H1 (cell line): ENCODE measurements around the gene SSTR4. TPM values are rescaled to one million over a fixed set of nuclear protein-coding genes. Genes with fewer than 3 reads are reported as not detected.

Source experiments
- CTCF ChIA-PET: fragments of 300-600 bp; sonication (Branson Sonifier 250); formaldehyde crosslinking; loops from one replicate; lab custom pipeline; 2021; ENCODE audit not compliant: partially characterized antibody; lab: Charles Lee
- POLR2A ChIA-PET: fragments of 300-600 bp; sonication (Branson Sonifier 250); formaldehyde crosslinking; loops from one replicate; lab custom pipeline; 2021; ENCODE audit warnings: inconsistent platforms; ENCODE audit not compliant: partially characterized antibody; lab: Charles Lee
- DNase-seq, 2 experiments: peaks; one replicate each; pipeline versions ENCODE4 v3.0.0 to v3.0.0-alpha.2; 2010 to 2022; ENCODE audit warnings: low spot score in 2 of 2, low read depth in 1 of 2, mixed read lengths in 1 of 2
- FAIRE-seq: peaks from 2 replicates; lab custom pipeline; 2011; peaks lifted over from hg19 to GRCh38; lab: Jason Lieb, UNC
- H2AFZ ChIP-seq: 2 replicates; pipeline ENCODE4 v1.8.1; 2012; ENCODE audit warnings: low read length, inconsistent platforms
- H2AK5ac ChIP-seq: 2 replicates; pipeline ENCODE4 v1.6.1; 2013; ENCODE audit warnings: low read depth, low read length
- H2BK120ac ChIP-seq: replicated peaks from 2 replicates; pipeline ENCODE3; 2013; ENCODE audit warnings: low read depth, low read length, inconsistent platforms
- H2BK12ac ChIP-seq: 2 replicates; pipeline ENCODE4 v1.6.1; 2013; ENCODE audit warnings: low read depth, low read length
- H2BK15ac ChIP-seq: 2 replicates; pipeline ENCODE4 v1.6.1; 2013; ENCODE audit warnings: low read length
- H2BK20ac ChIP-seq: 2 replicates; pipeline ENCODE4 v1.6.1; 2013; ENCODE audit warnings: low read length
- H2BK5ac ChIP-seq: 2 replicates; pipeline ENCODE4 v1.6.1; 2013; ENCODE audit warnings: low read depth, low read length
- H3K14ac ChIP-seq: 2 replicates; pipeline ENCODE4 v1.6.1; 2013; ENCODE audit warnings: inconsistent platforms; ENCODE audit not compliant: insufficient read length
- H3K18ac ChIP-seq: 2 replicates; pipeline ENCODE4 v1.6.1; 2013; ENCODE audit warnings: low read length; ENCODE audit errors: extremely low read depth
- H3K23ac ChIP-seq: 2 replicates; pipeline ENCODE4 v1.6.1; 2013; ENCODE audit warnings: inconsistent platforms; ENCODE audit not compliant: insufficient read length
- H3K23me2 ChIP-seq: 2 replicates; pipeline ENCODE4 v1.6.1; 2013; ENCODE audit warnings: low read depth, low read length
- H3K27ac ChIP-seq: 2 replicates; pipeline ENCODE4 v1.6.1; 2011; ENCODE audit warnings: low read depth, low read length, inconsistent platforms
- H3K27me3 ChIP-seq, 4 experiments: replicated peaks in 1 of 4; 1 replicate in 1 of 4; 2 replicates in 3 of 4; pipeline versions ENCODE4 v1.6.1 to v1.8.1; 2011 to 2013; ENCODE audit warnings: low read length in 3 of 4, mild to moderate bottlenecking in 3 of 4, inconsistent platforms in 2 of 4, mixed read lengths in 2 of 4, moderate library complexity in 1 of 4; ENCODE audit not compliant: control insufficient read depth in 3 of 4, insufficient read depth in 3 of 4; ENCODE audit errors: extremely low read depth in 1 of 4
- H3K36me3 ChIP-seq, 4 experiments: 2 replicates each; pipeline versions ENCODE4 v1.6.1 to v1.8.1; 2011 to 2013; ENCODE audit warnings: mild to moderate bottlenecking in 4 of 4, low read length in 3 of 4, moderate library complexity in 2 of 4, control low read depth in 1 of 4, inconsistent platforms in 1 of 4; ENCODE audit not compliant: insufficient read depth in 4 of 4, control insufficient read depth in 2 of 4
- H3K4ac ChIP-seq: replicated peaks from 2 replicates; pipeline ENCODE3; 2013; ENCODE audit warnings: low read length, low read depth, mixed read lengths, inconsistent platforms; ENCODE audit not compliant: insufficient read length
- H3K4me1 ChIP-seq, 4 experiments: replicated peaks in 1 of 4; 1 replicate in 1 of 4; 2 replicates in 3 of 4; pipeline versions ENCODE4 v1.6.1 to v1.8.1; 2011 to 2013; ENCODE audit warnings: low read length in 3 of 4, inconsistent platforms in 2 of 4, mixed read lengths in 1 of 4; ENCODE audit not compliant: insufficient read depth in 4 of 4, control insufficient read depth in 3 of 4
- H3K4me2 ChIP-seq, 2 experiments: 2 replicates each; pipeline versions ENCODE4 v1.6.1 to v1.8.1; 2011 to 2013; ENCODE audit warnings: low read depth in 2 of 2, low read length in 2 of 2, control low read depth in 1 of 2, inconsistent platforms in 1 of 2, mild to moderate bottlenecking in 1 of 2; ENCODE audit not compliant: insufficient read depth in 1 of 2
- H3K4me3 ChIP-seq, 4 experiments: fragments of 200-600, 300-600 bp in 1 of 4; sonication (generic), shearing (Covaris generic), sonication (Bioruptor Twin) in 1 of 4; 2 replicates each; pipeline versions ENCODE4 v1.5.1 to v1.8.1; 2011 to 2016; ENCODE audit warnings: low read length in 4 of 4, low read depth in 3 of 4, control low read depth in 2 of 4, inconsistent platforms in 2 of 4, mild to moderate bottlenecking in 2 of 4, mixed read lengths in 1 of 4, moderate library complexity in 1 of 4; ENCODE audit not compliant: insufficient read depth in 2 of 4; ENCODE audit errors: extremely low read depth in 1 of 4
- H3K56ac ChIP-seq: replicated peaks from 2 replicates; pipeline ENCODE3; 2013; ENCODE audit warnings: low read depth, mild to moderate bottlenecking, mixed read lengths, low read length, inconsistent platforms; ENCODE audit not compliant: insufficient read length
- H3K79me1 ChIP-seq: 2 replicates; pipeline ENCODE4 v1.6.1; 2013; ENCODE audit warnings: low read depth, low read length, control low read depth
- H3K79me2 ChIP-seq, 2 experiments: 2 replicates each; pipeline versions ENCODE4 v1.6.1 to v1.8.1; 2012 to 2013; ENCODE audit warnings: low read length in 2 of 2, mild to moderate bottlenecking in 2 of 2, inconsistent platforms in 1 of 2; ENCODE audit not compliant: insufficient read depth in 2 of 2, control insufficient read depth in 1 of 2
- H3K9ac ChIP-seq, 4 experiments: replicated peaks in 1 of 4; 1 replicate in 1 of 4; 2 replicates in 3 of 4; pipeline versions ENCODE4 v1.6.1 to v1.8.1; 2011 to 2013; ENCODE audit warnings: low read depth in 3 of 4, low read length in 3 of 4, control low read depth in 2 of 4, mild to moderate bottlenecking in 2 of 4, moderate library complexity in 2 of 4, inconsistent platforms in 1 of 4; ENCODE audit errors: extremely low read depth in 1 of 4
- H3K9me3 ChIP-seq, 2 experiments: 2 replicates each; pipeline versions ENCODE4 v1.6.1 to v1.8.1; 2012 to 2013; ENCODE audit warnings: mild to moderate bottlenecking in 2 of 2, moderate library complexity in 2 of 2, control low read depth in 1 of 2, inconsistent platforms in 1 of 2, low read depth in 1 of 2, low read length in 1 of 2, mixed read lengths in 1 of 2; ENCODE audit not compliant: insufficient read depth in 2 of 2
- H4K20me1 ChIP-seq, 2 experiments: replicated peaks in 1 of 2; 2 replicates each; pipeline versions ENCODE3 to v1.8.1; 2011 to 2013; ENCODE audit warnings: inconsistent platforms in 2 of 2, low read length in 2 of 2, mild to moderate bottlenecking in 1 of 2; ENCODE audit not compliant: insufficient read depth in 2 of 2, control insufficient read depth in 1 of 2
- H4K5ac ChIP-seq: 2 replicates; pipeline ENCODE4 v1.6.1; 2013; ENCODE audit warnings: low read length, low read depth, mixed read lengths, inconsistent platforms; ENCODE audit not compliant: insufficient read length
- H4K8ac ChIP-seq: 2 replicates; pipeline ENCODE4 v1.8.0; 2013; ENCODE audit warnings: mild to moderate bottlenecking, moderate library complexity, low read length, inconsistent platforms; ENCODE audit not compliant: insufficient read depth; ENCODE audit errors: extremely low read depth
- H4K91ac ChIP-seq: replicated peaks from 2 replicates; pipeline ENCODE3; 2013; ENCODE audit warnings: low read length, mixed read lengths, inconsistent platforms; ENCODE audit not compliant: insufficient read length
- BCL11A ChIP-seq, 2 experiments: IDR thresholded peaks; one replicate each; pipeline ENCODE4 v1.6.1; 2011; ENCODE audit warnings: low read depth in 2 of 2, low read length in 2 of 2, mild to moderate bottlenecking in 2 of 2
- CBX5 ChIP-seq: fragments of 300-800, 300-1000 bp; sonication (generic); IDR thresholded peaks from 2 replicates; pipeline ENCODE4 v1.7.1; 2016; ENCODE audit warnings: antibody characterized with exemption, low read length, low read depth
- CBX8 ChIP-seq: fragments of 300-800, 300-1000 bp; sonication (generic); IDR thresholded peaks from 2 replicates; pipeline ENCODE4 v1.7.1; 2016; ENCODE audit warnings: low read depth, low read length, borderline replicate concordance
- CEBPB ChIP-seq: IDR thresholded peaks from 2 replicates; pipeline ENCODE4 v1.6.1; 2012; ENCODE audit warnings: low read depth, low read length
- CTBP2 ChIP-seq: IDR thresholded peaks from 2 replicates; pipeline ENCODE4 v1.7.0; 2011; ENCODE audit warnings: borderline replicate concordance, mild to moderate bottlenecking, moderate library complexity, mixed read lengths, low read length; ENCODE audit not compliant: insufficient read depth, insufficient read length
- EGR1 ChIP-seq: IDR thresholded peaks from 2 replicates; pipeline ENCODE4 v1.6.1; 2011; ENCODE audit warnings: low read depth, low read length, borderline replicate concordance
- KDM1A ChIP-seq: fragments of 200-600, 300-600 bp; sonication (generic); IDR thresholded peaks from 2 replicates; pipeline ENCODE4 v1.7.1; 2016; ENCODE audit warnings: mild to moderate bottlenecking, low read length, borderline replicate concordance
- NRF1 ChIP-seq: IDR thresholded peaks from 2 replicates; pipeline ENCODE4 v1.6.1; 2011; ENCODE audit warnings: mild to moderate bottlenecking, low read depth, low read length, improper control_type of control experiment
- RAD21 ChIP-seq, 2 experiments: IDR thresholded peaks in 1 of 2; conservative IDR thresholded peaks in 1 of 2; 2 replicates each; pipeline ENCODE4 v1.6.1; 2011; ENCODE audit warnings: low read depth in 2 of 2, low read length in 2 of 2, improper control_type of control experiment in 1 of 2, inconsistent platforms in 1 of 2, mild to moderate bottlenecking in 1 of 2, moderate library complexity in 1 of 2
- RNF2 ChIP-seq: fragments of 200-900, 300-1000 bp; sonication (generic); IDR thresholded peaks from 2 replicates; pipeline ENCODE4 v1.7.1; 2016; ENCODE audit warnings: borderline replicate concordance, low read depth, mild to moderate bottlenecking, antibody characterized with exemption, low read length; ENCODE audit not compliant: poor library complexity, severe bottlenecking; ENCODE audit errors: missing control alignments
- SIX5 ChIP-seq: IDR thresholded peaks from 2 replicates; pipeline ENCODE4 v1.6.1; 2011; ENCODE audit warnings: mild to moderate bottlenecking, low read depth, low read length
- TAF1 ChIP-seq: IDR thresholded peaks from 2 replicates; pipeline ENCODE4 v1.6.1; 2011; ENCODE audit warnings: mild to moderate bottlenecking, low read depth, low read length
- TAF7 ChIP-seq: optimal IDR thresholded peaks from 2 replicates; pipeline ENCODE3; 2011; ENCODE audit warnings: low read depth, mild to moderate bottlenecking, inconsistent platforms, low read length, moderate library complexity, borderline replicate concordance
- YY1 ChIP-seq: IDR thresholded peaks from 2 replicates; pipeline ENCODE4 v1.6.1; 2011; ENCODE audit warnings: low read depth, mild to moderate bottlenecking, low read length
- WGBS, 2 experiments: shearing (Covaris generic) in 1 of 2; methylation state at CpG; one replicate each; pipeline versions ENCODE4 v1.1.6 to v1.1.7; 2013 to 2015; ENCODE audit warnings: low lambda C conversion rate in 2 of 2, mixed read lengths in 2 of 2, inconsistent platforms in 1 of 2, low coverage in 1 of 2, missing lambda C conversion rate in 1 of 2; ENCODE audit not compliant: insufficient replicate concordance in 2 of 2, insufficient coverage in 1 of 2, insufficient read length in 1 of 2; ENCODE audit errors: extremely low coverage in 1 of 2, missing lambda C conversion rate in 1 of 2; 5-methylcytosine and 5-hydroxymethylcytosine counted together
- polyA plus RNA-seq, 7 experiments: library from polyadenylated mRNA; depleted of rRNA in 3 of 7; stranded (reverse) in 5 of 7; unstranded in 2 of 7; fragments of >200 nt in 5 of 7; fragments of 200-250 nt in 2 of 7; gene quantifications; 1 replicate in 5 of 7; 2 replicates in 1 of 7; 4 replicates in 1 of 7; pipeline versions ENCODE4 v1.2.1 to v1.2.3, GENCODE V29; 2011 to 2013; ENCODE audit warnings: missing spikeins in 2 of 7, mixed read lengths in 2 of 7
- total RNA-seq: library from RNA; stranded (reverse); fragmentation: NEBNext Ultra II Directional; extraction: Animal tissue kit (Norgen Biotek cat#: 25700); gene quantifications from 2 replicates; pipeline ENCODE4 v1.2.1, GENCODE V29; 2021

Gene SSTR4
- total and polyA plus RNA-seq, 2 of the 8 experiments (the other 6 are each of a cell fraction or from before 2014, with no cell fraction given), result 0.05 TPM; not detected in 1

GRCh38 chr20:23007462-23007861, 27.6 kb upstream of the SSTR4 start:
- Histone ChIP-seq H2AK5ac (no peak overlapping the region), H2AFZ (no peak overlapping the region), H2BK20ac (no peak overlapping the region), H3K23me2 (no peaks in the 10 kb centered on the region), H3K27ac (no peak overlapping the region), H3K18ac (no peak overlapping the region), H2BK5ac (no peak overlapping the region), H3K9me3 (no peaks in the 10 kb centered on the region), H3K4me1 (peaks cover 0 to 4% (median 3%) of the 10 kb centered on the region in 4 experiments; a peak in 3 of 7 replicates), H3K27me3 (no peaks in the 10 kb centered on the region), H2BK12ac (no peak overlapping the region), H3K4me3 (no peak overlapping the region), H3K79me2 (no peaks in the 10 kb centered on the region), H3K79me1 (no peaks in the 10 kb centered on the region), H4K20me1 (no peaks in the 10 kb centered on the region), H4K8ac (no peak overlapping the region), H3K9ac (no peak overlapping the region), H3K4me2 (0 out of 4 replicates have a peak overlapping the region, but pooled peaks of 1 of the 2 experiments have one; percentile 38), H3K56ac (no peak overlapping the region), H4K91ac (no peak overlapping the region), H3K23ac (no peak overlapping the region), H3K14ac (no peak overlapping the region), H2BK120ac (no peak overlapping the region), H3K36me3 (no peaks in the 10 kb centered on the region), H4K5ac (no peak overlapping the region), H3K4ac (no peak overlapping the region), H2BK15ac (no peak overlapping the region; the same call in 1 of the 2 replicates)
- FAIRE-seq (no peak), DNase-seq (no peak)
- POLR2A ChIA-PET, result no interaction called here
- CTCF ChIA-PET, result interaction anchor here (1.1 kb wide), 1 partner anchor 11 kb away, joined by 3 read pairs; no protein-coding TSS in a partner anchor
- WGBS, 2 experiments, result 73% methylated on average over 3 of the region's 3 CpGs; no CpG with 5 or more reads in 1 of the 2 experiments
- TF ChIP-seq KDM1A (no peak), CTBP2 (no peak), TAF1 (no peak), CBX5 (no peak), NRF1 (no peak), YY1 (no peak), BCL11A (IDR thresholded peaks at IDR 0.05; ENCODE audit: low read depth in 2 of 2, low read length in 2 of 2) (no peak), EGR1 (no peak), SIX5 (no peak), TAF7 (no peak), CBX8 (no peak), RNF2 (no peak), CEBPB (no peak), RAD21 (IDR thresholded peaks at IDR 0.05 in 1 of 2, conservative IDR thresholded peaks at IDR 0.05 in 1 of 2; ENCODE audit: low read depth in 2 of 2, low read length in 2 of 2) (no peak)
